IPS DF 6.9 (cell line): ENCODE results near the gene TRMT1.

ENCODE experiments used
- DNase-seq: peaks from one replicate; pipeline ENCODE4 v3.0.0-alpha.2; 2013; ENCODE audit warnings: low read depth, low spot score
- H3K27ac ChIP-seq: one replicate; pipeline ENCODE4 v1.5.1; 2013; ENCODE audit warnings: low read length, control low read depth
- H3K27me3 ChIP-seq: 2 replicates; pipeline ENCODE4 v1.6.1; 2013; ENCODE audit warnings: mild to moderate bottlenecking, low read length; ENCODE audit not compliant: control insufficient read depth, insufficient read depth
- H3K36me3 ChIP-seq: 2 replicates; pipeline ENCODE4 v1.6.1; 2013; ENCODE audit warnings: low read length; ENCODE audit not compliant: control insufficient read depth, insufficient read depth
- H3K4me1 ChIP-seq: 2 replicates; pipeline ENCODE4 v1.6.1; 2013; ENCODE audit warnings: low read length; ENCODE audit not compliant: control insufficient read depth, insufficient read depth
- H3K4me3 ChIP-seq: 2 replicates; pipeline ENCODE4 v1.5.1; 2013; ENCODE audit warnings: mild to moderate bottlenecking, low read length
- H3K9me3 ChIP-seq: 2 replicates; pipeline ENCODE4 v1.6.1; 2013; ENCODE audit warnings: low read length, inconsistent platforms; ENCODE audit not compliant: control insufficient read depth, insufficient read depth
- WGBS: extraction: QIAGEN DNeasy Blood & Tissue Kit; methylation state at CpG from one replicate; pipeline ENCODE4 v1.1.7; 2013; ENCODE audit warnings: mixed read lengths, missing lambda C conversion rate; ENCODE audit not compliant: insufficient read length, insufficient coverage; 5-methylcytosine and 5-hydroxymethylcytosine counted together

The TRMT1 gene

GRCh38 chr19:13134626-13135025 lies 18.1 kb upstream of the TRMT1 start:
- Histone ChIP-seq H3K27ac (no peak overlapping the region), H3K4me1 (no peaks in the 10 kb centered on the region; the same call in 1 of the 2 replicates), H3K9me3 (no peaks in the 10 kb centered on the region), H3K4me3 (no peak overlapping the region), H3K36me3 (peaks cover 38% of the 10 kb centered on the region), H3K27me3 (no peaks in the 10 kb centered on the region)
- WGBS = no CpG with 5 or more reads among the region's 3 CpGs
- DNase-seq = no peak

GRCh38 chr19:13133241-13133870 lies 16.8 kb upstream of the TRMT1 start:
- H3K36me3 ChIP-seq = peaks cover 35% of the 10 kb centered on the region
- no peak for DNase-seq
- no peaks in the 10 kb centered on the region for H3K9me3 ChIP-seq
- no peak overlapping the region for H3K27ac ChIP-seq
- H3K27me3 ChIP-seq = no peaks in the 10 kb centered on the region
- WGBS = no CpG with 5 or more reads among the region's 12 CpGs
- no peaks in the 10 kb centered on the region; the same call in 1 of the 2 replicates for H3K4me1 ChIP-seq
- H3K4me3 ChIP-seq = no peak overlapping the region

GRCh38 chr19:13132471-13133180 lies 16.1 kb upstream of the TRMT1 start:
- Histone ChIP-seq H3K36me3 (peaks cover 28% of the 10 kb centered on the region), H3K9me3 (no peaks in the 10 kb centered on the region), H3K27me3 (no peaks in the 10 kb centered on the region), H3K4me3 (no peak overlapping the region), H3K27ac (no peak overlapping the region), H3K4me1 (no peaks in the 10 kb centered on the region)
- WGBS = no CpG with 5 or more reads among the region's 8 CpGs
- DNase-seq = no peak

GRCh38 chr19:13130886-13131490 lies 14.4 kb upstream of the TRMT1 start:
- no CpG with 5 or more reads among the region's 3 CpGs for WGBS

GRCh38 chr19:13129384-13129783 lies 12.8 kb upstream of the TRMT1 start:
- Histone ChIP-seq H3K36me3 (no peaks in the 10 kb centered on the region; the same call in 1 of the 2 replicates), H3K4me1 (no peaks in the 10 kb centered on the region), H3K9me3 (no peaks in the 10 kb centered on the region), H3K27ac (no peak overlapping the region), H3K27me3 (no peaks in the 10 kb centered on the region), H3K4me3 (no peak overlapping the region)
- DNase-seq = no peak
- no CpG with 5 or more reads among the region's 9 CpGs for WGBS

More at GRCh38 chr19:13130886-13131490, 14.4 kb upstream of the TRMT1 start:
- no peak for DNase-seq
- peaks cover 11% of the 10 kb centered on the region for H3K36me3 ChIP-seq
- no peaks in the 10 kb centered on the region for H3K4me1 ChIP-seq
- H3K4me3 ChIP-seq = no peak overlapping the region
- H3K27ac ChIP-seq = no peak overlapping the region
- no peaks in the 10 kb centered on the region for H3K27me3 ChIP-seq
- H3K9me3 ChIP-seq = no peaks in the 10 kb centered on the region

- no peak for DNase-seq
- H3K4me3 ChIP-seq = no peak overlapping the region
- no peaks in the 10 kb centered on the region for H3K4me1 ChIP-seq
- WGBS = no CpG with 5 or more reads among the region's 1 CpG
- no peaks in the 10 kb centered on the region for H3K27me3 ChIP-seq
- no peaks in the 10 kb centered on the region; the same call in 1 of the 2 replicates for H3K36me3 ChIP-seq
- no peaks in the 10 kb centered on the region for H3K9me3 ChIP-seq
- no peak overlapping the region for H3K27ac ChIP-seq
Observed at GRCh38 chr19:13128583-13128982, 12.0 kb upstream of the TRMT1 start.

GRCh38 chr19:13127811-13128575 lies 11.5 kb upstream of the TRMT1 start:
- no peaks in the 10 kb centered on the region for H3K4me1 ChIP-seq
- H3K4me3 ChIP-seq = no peak overlapping the region
- no peaks in the 10 kb centered on the region for H3K9me3 ChIP-seq
- DNase-seq = no peak
- no CpG with 5 or more reads among the region's 6 CpGs for WGBS
- no peaks in the 10 kb centered on the region for H3K36me3 ChIP-seq
- no peak overlapping the region for H3K27ac ChIP-seq
- no peaks in the 10 kb centered on the region for H3K27me3 ChIP-seq

- Histone ChIP-seq H3K4me1 (no peaks in the 10 kb centered on the region), H3K4me3 (no peak overlapping the region), H3K9me3 (no peaks in the 10 kb centered on the region), H3K27me3 (no peaks in the 10 kb centered on the region), H3K36me3 (no peaks in the 10 kb centered on the region), H3K27ac (no peak overlapping the region)
- WGBS = no CpG with 5 or more reads among the region's 9 CpGs
- no peak for DNase-seq
Observed at GRCh38 chr19:13127051-13127450, 10.5 kb upstream of the TRMT1 start.

- no peak for DNase-seq
- Histone ChIP-seq H3K27me3 (no peaks in the 10 kb centered on the region), H3K9me3 (no peaks in the 10 kb centered on the region), H3K4me1 (peaks cover 12% of the 10 kb centered on the region), H3K4me3 (no peak overlapping the region), H3K27ac (no peak overlapping the region), H3K36me3 (0 out of 2 replicates have a peak, but pooled peaks cover 3% of the 10 kb centered on the region)
- no CpG with 5 or more reads among the region's 20 CpGs for WGBS
Observed at GRCh38 chr19:13122980-13123957, 6.7 kb upstream of the TRMT1 start.
